Islet precursor cell (in vitro differentiated cells): Measurements from ENCODE around the gene TMEM259.
A peak's percentile ranks its signal among the peaks of the same experiment; 100 is the strongest.

Experiments
- DNase-seq: peaks from one replicate; pipeline ENCODE4 v3.0.0-alpha.2; 2018

TMEM259 gene

GRCh38 chr19:1015061-1015781, 5.7 kb downstream of the TMEM259 start:
- no peak for DNase-seq

DNA sequence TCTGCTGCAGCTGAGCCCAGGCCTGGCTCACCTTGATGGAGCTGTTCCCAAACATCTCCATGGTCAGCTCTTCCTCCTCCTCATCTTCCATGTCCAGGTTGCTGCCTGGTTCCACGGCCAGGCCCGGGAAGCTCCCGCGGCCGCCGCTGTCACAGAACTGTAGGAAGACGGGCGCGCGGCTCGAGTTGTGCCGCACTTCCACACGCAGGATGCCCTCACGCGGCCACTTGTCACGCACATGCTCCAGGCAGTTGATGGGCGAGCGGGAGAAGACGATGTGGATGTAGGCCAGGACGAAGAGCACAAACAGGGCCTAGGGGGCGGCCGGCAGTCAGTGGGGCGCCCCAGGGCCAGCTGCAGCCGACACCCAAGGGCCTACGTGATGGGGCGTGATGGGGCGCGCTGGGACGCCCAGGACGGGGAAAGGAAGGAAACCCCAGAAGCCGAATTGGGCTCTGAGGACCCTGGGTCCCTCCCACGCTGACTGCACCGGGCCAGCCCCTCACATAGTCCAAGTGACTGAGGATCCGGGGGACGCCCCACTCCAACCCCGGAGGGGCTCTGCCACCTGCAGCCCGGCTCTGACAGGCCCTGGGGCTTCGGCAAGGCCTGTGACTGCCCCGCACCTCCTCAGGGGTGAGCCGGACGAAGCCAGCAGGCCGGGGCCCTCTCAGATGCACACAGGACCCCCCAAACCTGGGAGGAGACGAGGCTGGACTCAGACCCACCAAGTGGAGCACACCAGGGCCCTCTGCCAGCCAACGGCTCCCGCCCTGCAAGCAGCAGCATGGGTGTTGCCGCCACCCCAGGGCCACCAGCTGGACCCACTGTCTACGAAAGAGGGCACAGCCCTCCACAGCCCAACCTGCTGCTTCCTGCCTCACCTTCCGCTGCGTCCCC, 6.5 kb downstream of the TMEM259 start:
- no peak for DNase-seq

DNA sequence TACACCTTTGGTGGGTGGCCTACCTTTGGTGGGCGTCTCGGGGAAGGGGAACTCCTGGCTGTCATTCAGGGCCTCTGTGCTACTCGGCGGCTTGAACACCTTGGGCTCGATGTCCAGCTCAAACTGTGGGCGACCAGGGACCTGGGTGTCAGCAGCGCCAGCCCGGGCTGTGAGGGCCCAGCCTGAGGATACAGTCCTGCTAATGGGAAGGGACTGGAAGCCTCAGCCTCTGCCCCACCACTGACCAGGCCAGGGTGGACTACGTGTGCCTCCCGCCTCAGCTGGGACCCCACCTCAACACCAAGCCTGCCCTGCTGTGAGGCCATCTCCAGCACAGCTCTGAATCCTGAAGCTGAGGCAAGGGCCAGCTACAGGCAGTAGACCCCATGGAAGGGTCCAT, 7.7 kb downstream of the TMEM259 start:
- no peak for DNase-seq

- DNase-seq, result no peak
Measured at GRCh38 chr19:1012334-1012733, 8.6 kb downstream of the TMEM259 start.

DNA sequence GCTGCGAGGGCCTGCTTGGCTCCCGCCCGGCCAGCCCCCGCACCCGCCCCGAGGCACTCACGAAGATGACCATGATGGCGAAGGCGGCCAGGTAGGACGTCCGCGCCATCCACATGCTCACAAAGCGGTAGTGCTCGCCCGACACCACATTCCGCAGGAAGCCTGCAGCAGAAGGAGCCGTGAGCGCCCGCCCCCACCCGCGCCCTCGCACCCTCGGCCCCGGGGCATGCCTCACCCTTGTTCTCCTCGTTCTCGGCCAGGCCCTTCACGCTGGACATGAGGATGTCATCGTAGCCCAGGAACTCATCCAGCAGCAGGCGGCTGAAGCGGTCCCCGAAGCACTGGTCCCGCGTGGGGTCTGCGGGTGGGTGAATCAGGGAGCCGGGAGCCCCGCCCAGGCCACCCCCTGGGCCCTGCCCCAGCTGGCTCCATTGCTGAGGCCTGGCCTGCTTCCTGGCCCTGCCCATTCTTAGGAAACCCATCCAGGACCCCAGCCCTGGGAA, 9.0 kb downstream of the TMEM259 start:
- no peak for DNase-seq

GRCh38 chr19:1010586-1011510, 10.1 kb downstream of the TMEM259 start:
- no peak for DNase-seq

GRCh38 chr19:1009981-1010538, 10.9 kb downstream of the TMEM259 start:
- DNase-seq, result no peak

- DNase-seq, result no peak
Measured at GRCh38 chr19:1009041-1009980, 11.6 kb downstream of the TMEM259 start.

- no peak for DNase-seq
Measured at GRCh38 chr19:1008268-1009040, 12.5 kb downstream of the TMEM259 start.

DNA sequence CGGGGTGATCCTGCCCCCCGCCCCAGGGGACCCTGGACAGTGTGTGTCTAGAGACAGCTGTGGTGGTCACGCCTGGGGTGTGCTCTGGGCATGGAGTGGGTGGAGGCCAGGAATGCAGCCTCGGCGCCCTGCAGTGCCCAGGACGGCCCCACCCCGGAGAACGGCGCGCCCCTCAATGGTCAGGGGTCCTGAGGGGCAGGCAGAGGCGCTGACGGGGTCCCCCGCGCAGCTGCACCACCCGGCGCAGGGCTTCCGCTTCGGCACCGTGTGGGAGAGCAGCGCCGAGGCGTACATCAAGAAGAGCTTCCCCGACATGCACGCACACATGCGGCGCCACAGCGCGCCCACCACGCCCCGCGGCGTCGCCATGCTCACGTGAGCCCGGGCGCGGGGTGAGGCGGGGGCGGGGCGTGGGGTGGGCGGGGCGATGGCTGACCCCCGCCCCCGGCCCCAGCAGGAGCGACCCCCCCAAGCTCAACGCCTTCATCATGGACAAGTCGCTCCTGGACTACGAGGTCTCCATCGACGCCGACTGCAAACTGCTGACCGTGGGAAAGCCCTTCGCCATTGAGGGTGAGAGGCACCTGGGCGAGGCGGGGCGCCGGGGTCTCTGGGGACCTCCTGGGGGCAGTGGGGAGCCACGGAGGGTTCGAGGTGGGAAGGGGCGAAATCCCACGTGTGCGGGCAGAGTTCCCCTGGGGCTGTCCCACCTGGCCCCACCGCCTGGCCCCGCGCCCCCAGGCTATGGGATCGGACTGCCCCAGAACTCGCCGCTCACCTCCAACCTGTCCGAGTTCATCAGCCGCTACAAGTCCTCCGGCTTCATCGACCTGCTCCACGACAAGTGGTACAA, 13.3 kb downstream of the TMEM259 start:
- no peak for DNase-seq

GRCh38 chr19:1006711-1007398, 14.1 kb downstream of the TMEM259 start:
- no peak for DNase-seq

- no peak for DNase-seq
Measured at GRCh38 chr19:1004803-1005664, 15.9 kb downstream of the TMEM259 start.

- DNase-seq, result no peak
Measured at GRCh38 chr19:1004204-1004802, 16.6 kb downstream of the TMEM259 start.

GRCh38 chr19:1003283-1003682, 17.6 kb downstream of the TMEM259 start:
- DNase-seq, result no peak

GRCh38 chr19:1002600-1002999, 18.3 kb downstream of the TMEM259 start:
- no peak for DNase-seq

GRCh38 chr19:1001538-1002166, 19.3 kb downstream of the TMEM259 start:
- peak; percentile 73 for DNase-seq
